ENCODE measurements around the gene RUBCN. TPM values are rescaled to one million over a fixed set of nuclear protein-coding genes. Genes with fewer than 3 reads are reported as not detected.
A peak's percentile ranks its signal among the peaks of the same experiment; 100 is the strongest.

Gene RUBCN
- 38.7 and 53.1 TPM in 2 replicates for total RNA-seq (2014; rRNA removed; shearing (Covaris generic))

DNA sequence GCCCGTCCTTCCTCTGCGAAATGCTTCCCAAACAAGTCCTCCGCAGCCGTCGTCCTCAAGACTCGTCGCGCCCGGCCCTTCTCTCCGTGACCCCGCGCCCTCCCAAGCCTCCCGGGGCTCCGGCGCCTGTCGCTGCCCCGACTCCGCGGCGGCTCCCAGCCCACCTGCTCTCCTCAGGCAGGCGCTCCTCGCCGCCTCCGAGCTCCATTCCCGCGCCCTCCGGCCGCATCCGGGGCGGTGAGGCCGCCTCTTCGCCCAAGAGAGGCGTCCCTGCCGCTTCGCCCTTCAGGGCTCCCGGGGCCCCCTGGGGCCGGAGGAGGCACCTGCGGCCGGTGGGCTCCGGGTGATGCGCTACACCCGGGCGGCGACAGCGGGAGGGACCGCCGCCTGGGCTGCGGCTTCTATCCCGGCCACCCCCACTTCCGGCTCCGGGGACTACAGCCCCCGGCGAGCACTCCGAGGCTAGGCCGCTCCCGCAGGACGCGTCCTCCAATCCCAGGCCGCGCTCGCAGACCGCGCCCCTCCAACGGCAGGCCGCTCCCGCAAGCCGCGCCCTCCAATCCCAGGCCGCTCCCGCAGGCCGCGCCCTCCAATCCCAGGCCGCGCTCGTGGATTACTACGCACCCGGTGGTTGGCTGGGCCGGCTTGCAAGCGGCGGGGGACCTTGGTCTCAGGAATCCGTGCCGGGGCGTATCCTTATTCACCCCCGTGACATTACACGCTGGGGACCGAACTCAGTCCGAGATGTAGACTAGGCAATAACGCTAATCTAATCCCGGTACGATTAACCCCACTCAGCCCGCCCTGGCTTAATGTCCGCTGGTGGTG, at the start of gene RUBCN:
RUBCN (minus strand) TSS at position 414 of the 828 bp plus-strand sequence; CDS start at position 229, 185 bp downstream.
- peak; percentile 97 for DNase-seq (ENCODE audit: low read depth)

DNA sequence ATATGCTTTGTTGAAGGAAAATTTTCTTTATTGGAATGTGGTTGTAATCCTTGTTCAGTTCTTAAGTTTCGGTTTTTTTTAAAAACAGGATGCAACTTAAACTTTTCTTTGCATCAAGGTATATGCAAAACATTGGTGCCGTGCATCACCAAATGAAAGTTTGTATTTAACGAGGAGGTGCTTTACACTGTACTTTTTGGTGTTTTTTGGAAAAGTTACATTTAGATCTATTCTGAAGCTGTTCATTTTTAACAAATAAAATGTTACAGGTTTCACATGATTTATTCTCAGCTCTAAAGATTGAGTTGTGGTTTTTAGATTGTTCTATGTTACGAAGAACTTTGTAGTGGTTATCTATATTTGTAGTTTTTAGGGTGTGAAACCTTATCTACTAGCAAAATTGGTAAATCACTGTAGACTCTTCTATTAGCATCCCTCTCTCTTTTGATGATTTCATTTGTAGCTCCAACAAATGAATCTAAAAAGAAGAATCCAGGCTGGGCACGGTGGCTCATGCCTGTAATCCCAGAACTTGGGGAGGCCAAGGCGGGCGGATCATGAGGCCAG, 47.4 kb upstream of the RUBCN start:
- DNase-seq (ENCODE audit: low read depth), result no peak

DNA sequence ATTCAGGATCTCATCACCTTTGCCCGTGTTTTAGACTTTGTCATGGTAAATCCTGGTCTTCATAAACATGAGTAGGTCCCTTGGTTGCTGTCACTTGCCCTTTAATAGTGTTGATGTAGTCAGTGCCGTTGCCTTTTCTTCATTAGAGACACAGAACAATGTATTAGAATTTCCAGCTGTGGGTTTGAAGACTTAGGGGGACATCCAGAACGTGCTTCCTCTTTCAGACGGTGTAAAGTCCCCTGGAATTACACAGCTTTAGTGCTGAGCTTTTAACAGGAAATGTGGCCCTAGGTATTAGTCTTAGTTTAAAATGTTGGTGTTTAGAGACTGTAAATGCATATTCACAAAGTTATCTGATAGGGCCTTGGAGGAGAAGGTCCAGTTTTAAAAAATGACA, 45.5 kb upstream of the RUBCN start:
- no peak for DNase-seq (ENCODE audit: low read depth)

DNA sequence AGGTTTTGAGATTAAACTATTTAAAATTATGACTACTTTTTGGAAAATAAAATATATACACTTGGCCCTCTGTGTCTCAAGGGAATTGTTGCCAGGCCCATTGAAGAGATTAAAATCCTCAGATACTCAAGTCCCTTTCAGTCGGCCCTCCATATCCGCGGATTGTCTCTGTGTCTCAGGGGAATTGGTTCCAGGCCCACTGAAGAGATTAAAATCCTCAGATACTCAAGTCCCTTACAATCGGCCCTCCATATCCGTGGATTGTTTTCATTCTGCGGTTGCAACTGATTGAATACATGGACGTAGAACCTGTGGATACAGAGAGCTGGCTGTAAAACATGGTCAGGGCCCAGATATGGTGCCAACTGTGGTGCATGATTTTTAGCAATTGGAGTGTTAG, 38.6 kb upstream of the RUBCN start:
- DNase-seq (ENCODE audit: low read depth), result no peak

DNA sequence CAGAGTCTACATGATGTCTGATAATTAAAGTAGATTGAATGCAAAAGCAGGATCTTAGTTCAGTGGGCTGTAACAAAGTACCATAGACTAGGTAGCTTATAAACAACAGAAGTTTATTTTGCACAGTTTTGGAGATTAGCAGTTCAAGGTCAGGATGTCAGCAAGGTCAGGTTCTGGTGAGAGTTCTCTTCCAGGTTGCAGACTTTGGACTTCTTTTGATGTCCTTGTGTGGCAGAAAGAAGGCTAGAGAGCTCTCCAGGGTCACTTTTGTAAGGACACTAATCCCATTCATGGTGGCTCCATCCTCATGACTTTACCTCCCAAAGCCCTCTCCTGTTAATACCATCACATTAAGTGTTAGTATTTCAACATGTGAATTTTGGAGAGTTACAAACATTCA, 25.1 kb upstream of the RUBCN start:
- DNase-seq (ENCODE audit: low read depth), result no peak

DNA sequence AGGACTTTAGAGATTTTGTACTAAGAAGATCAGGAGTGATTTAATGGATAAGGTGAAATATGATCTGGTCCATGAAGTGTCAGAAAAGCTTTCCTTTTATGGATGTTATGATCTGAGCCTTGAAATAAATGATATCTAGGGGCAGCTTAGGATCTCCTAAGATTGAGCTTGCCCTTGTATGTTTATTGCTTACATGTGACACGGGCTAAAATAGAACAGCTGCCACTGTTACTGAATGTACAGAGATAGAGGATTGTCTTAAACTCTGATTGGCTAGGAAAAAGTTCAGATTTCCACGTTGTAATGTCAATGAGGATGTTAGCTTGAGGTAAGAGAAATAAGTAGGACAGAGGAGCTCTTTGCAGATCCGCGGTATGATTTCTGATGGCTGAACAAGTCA, 21.8 kb upstream of the RUBCN start:
- DNase-seq (ENCODE audit: low read depth), result no peak

DNA sequence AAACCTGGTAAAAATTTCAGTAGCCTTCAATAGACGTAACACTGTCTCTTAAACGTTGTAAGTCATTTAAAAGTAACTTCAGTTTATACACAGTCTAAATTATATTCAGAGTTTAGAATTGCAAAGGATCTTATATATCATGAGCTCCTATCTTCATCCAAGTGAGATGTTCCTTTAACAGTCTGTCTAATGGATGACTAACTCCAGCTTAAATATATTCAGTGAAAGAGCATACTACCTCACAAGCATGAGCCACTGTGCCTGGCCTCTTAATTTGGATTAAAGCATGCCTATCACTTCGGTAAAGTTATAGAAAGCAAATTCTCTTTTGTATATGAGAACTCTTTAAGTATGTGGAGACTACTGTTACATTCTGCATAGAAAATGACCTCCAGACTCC, 20.0 kb upstream of the RUBCN start:
- DNase-seq (ENCODE audit: low read depth), result no peak

DNA sequence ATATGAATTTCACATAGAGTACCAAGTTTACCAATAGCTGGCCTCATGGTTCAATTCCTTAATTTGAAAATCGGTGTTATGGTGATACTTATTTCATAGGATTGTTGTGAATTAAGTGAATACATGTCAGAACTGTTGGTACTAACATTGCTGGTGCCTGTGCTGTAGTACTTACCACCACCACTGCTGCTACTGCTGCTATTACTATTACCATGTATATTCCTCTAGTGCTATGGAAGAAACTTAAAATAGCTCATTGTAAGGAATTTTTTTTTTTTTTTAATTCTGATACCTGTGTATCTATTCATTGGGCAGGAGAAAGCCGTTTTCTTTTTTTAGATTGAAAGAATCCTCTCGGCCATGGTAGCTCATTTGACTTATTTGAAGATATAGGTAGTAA, 16.6 kb upstream of the RUBCN start:
- DNase-seq (ENCODE audit: low read depth), result no peak

DNA sequence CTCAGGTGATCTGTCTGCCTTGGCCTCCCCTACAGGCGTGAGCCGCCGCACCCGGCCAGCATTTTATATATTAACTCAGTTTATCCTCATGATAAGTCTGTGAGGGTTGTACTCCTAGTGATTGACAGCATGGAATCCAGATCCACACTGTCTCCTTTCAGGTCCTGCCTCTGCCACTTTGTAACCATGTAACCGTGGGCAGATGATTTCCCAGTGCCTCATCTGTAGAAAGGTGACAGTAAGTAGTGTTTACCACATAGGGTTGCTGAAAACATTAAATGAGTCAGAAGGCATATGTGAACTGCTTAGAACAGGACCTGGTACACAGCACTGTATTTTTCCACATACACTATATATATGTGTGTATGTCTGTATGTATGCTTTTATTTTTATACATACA, 15.4 kb upstream of the RUBCN start:
- peak; percentile 29 for DNase-seq (ENCODE audit: low read depth)

DNA sequence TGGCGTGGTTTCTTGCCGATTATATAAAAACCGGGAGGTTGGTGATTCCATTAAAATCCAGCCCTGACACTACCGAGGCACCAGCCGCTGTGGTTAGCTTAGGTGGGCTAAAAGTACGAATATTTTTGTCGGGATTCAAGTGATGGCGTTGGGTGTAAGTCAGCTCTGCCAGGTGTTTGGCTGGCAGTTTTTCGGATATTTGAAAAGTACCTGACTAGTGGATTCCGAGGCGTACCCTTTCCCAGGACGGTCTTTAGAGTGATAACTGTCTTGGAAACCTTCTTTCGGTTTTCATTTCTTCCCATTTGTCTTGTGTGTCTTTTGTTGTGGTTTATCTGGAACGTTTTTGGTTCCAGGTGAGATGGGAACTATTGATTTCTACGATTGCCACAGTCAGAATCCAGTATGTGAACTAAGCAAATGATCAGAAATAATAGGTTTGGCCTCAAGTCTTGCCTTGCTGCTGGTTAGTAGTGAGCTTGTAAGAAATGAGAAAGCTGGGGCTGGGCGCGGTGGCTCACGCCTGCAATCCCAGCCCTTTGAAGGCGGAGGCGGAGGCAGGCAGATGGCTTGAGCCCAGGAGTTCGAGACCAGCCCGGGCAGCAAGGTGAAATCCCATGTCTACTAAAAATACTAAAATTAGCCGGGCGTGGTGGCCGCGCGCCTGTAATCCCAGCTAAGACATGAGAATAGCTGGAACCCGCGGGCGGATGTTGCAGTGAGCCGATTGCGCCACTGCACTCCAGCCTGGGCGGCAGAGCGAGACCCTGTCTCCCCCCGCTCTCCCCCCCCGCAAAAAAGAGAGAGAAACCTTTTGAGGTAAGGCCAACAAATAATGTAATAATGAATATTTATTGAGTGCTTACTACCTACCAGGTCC, 14.4 kb upstream of the RUBCN start:
- peak; percentile 55 for DNase-seq (ENCODE audit: low read depth)

DNA sequence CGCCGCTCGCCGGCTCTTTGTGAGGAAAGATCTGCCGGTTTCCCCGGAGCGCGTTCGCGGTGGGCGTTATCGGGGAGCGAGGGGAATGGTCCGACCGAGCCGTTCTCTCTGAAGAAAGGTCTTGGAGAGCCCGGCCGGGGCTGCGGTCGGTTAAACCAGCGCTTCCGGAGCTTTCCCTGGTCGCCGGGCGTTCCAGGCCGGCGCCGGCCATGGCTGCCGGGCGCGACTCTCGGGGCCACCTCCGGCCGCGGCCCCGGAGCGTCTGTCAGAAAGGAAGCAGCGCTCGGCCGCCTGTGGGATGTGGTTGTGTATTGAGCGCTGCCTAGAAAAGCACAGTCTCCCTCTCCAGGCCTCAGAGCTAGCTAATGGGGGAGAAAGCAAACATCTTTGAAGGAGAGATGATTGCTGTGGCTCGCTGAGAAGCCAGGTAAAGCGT, 13.7 kb upstream of the RUBCN start:
- DNase-seq (ENCODE audit: low read depth), result peak; percentile 81

DNA sequence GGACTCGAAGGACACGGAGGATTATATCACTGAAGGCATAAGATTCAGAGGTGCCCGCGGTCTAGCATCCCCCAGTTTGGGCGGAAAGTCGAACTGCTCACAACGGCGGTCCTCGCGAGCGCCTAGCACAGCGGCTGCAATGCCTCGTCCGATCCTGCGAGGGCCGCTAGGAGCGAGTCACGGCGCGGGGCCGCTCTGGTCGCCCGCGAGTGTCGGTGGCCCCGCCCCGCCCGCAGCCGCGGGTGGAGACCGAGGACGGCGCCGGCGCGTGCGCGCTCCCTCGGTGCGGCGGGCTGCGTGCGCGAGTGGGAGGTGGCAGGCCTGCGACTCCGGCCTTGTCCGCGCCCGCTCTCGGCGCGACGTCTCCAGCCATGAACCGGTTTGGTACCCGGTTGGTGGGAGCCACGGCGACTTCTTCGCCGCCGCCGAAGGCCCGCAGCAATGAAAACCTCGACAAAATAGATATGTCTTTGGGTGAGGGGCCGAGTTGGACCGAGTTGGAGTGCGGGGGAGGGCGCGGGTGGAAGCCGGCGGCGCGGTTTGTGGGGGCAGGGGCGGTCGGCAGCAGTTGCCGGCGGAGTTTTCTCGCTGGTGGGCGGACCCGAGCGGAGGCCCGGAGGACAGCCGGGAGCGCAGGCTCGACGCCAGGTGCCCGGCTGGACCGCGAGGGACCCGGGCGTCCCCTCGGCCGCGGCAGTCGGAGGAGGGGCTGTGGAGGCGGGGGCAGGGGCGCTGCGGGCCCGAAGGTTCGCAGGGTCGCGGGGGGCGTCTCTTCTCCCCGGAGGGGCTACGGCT, 13.1 kb upstream of the RUBCN start, which contains the start of gene FYTTD1:
FYTTD1 (plus strand) TSS at position 283 of the 795 bp plus-strand sequence; CDS start at position 372, 89 bp downstream.
- peak; percentile 92 for DNase-seq (ENCODE audit: low read depth)

DNA sequence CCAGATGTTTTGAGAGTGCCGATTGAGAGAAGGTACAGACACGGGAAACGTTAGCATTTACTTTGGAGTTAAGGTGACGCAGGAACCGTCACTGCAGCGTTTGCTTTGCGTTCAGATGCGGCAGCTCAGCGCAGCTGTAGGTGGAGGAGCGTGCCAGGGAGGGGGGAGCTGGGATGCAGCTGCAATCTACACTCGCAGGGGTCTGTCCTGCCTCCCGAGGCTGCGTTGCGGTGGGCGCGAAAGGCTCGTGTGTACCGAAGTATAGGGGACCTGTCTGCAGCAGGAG, 12.6 kb upstream of the RUBCN start:
- DNase-seq (ENCODE audit: low read depth), result peak; percentile 64

DNA sequence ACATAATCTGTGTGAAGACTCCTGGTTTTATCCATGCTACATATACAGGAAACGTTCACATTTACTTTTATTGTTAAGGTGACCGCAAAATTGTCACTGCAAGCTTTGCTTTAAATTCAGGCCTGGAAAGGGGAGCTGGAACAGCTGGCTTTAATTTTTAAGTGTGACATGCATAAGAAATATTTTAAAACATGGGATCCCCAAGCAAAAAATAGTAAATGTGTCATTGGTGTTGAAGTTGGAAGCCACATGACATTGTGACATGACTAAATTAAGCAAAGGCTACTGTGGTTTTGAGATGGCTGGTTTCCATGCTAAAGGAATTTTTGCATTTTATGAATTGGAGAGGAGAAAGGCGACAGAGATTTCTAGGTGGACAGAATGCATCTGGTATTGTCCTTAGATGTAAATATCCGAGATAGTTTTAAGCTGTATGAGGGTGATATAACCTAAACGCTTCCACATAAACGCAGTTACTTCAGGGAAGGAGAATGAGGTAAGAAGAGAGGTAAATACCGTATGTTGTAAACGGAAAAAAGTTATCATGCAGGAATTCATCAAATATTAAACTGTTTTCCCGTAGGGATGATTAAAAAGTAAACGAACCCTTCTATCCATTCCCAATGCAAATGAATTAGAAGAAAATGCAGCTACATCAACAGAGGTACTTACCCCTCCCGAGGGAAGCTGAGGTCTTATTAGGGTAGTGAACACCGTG, 12.1 kb upstream of the RUBCN start:
- DNase-seq (ENCODE audit: low read depth), result peak; percentile 59

DNA sequence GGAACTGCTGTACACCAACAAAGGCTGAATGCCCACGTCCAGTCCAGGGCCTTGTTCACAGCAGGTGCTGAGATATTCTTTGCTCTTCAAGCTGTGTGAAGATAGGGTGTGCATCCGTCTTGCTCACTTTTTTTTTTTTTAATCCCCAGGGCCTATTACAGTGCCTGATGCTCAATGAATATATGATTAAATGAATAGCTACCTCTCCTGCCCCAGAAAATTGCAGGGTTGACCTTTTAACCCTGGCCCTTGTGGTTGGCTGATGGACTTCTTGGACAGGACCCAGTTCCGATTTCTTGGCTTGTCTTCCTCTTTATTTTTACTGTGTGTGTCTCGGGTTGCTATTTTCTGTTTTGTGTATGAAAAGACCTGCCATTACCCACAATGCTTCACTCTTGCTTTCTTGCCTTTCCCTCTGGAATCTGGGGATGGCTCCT, 10.1 kb upstream of the RUBCN start:
- DNase-seq (ENCODE audit: low read depth), result peak; percentile 50

DNA sequence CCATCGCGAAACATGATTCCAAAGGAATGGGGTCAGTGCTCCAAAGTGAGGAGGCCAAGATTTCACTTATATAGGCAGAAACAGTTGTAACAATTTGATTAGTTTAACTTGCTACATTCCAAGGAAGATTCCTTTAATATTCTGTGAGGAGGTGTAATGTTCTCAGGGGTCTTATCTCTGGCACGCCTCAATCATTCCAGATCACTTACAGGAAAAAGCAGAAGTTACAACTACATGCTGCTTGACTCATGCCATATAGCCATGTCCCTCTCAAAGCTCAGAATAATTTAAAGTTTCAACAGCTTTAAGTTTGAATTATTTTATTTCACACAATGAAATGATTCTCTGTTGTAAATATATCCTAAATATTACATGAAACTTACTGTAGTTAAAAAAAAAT, 9.5 kb upstream of the RUBCN start:
- no peak for DNase-seq (ENCODE audit: low read depth)

DNA sequence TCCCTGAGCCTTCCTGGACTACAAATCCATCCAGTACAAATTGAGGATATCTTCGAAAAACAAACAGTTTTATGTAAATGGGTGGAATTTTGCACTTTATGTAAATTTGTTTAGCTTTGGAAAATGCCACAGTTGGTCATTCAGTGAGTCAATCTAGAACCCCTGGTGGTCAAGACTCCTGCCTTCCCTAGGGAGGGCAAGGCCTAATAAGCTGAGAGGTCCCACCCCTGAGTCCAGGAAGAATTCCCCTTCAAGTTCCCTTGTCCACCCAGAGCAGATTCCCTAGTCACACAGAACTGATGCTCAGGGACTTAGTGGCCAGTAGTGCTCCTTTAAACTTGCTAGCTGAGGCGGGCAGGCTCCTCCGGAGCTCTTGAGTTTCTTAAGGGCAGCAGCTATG, 6.1 kb upstream of the RUBCN start:
- no peak for DNase-seq (ENCODE audit: low read depth)

DNA sequence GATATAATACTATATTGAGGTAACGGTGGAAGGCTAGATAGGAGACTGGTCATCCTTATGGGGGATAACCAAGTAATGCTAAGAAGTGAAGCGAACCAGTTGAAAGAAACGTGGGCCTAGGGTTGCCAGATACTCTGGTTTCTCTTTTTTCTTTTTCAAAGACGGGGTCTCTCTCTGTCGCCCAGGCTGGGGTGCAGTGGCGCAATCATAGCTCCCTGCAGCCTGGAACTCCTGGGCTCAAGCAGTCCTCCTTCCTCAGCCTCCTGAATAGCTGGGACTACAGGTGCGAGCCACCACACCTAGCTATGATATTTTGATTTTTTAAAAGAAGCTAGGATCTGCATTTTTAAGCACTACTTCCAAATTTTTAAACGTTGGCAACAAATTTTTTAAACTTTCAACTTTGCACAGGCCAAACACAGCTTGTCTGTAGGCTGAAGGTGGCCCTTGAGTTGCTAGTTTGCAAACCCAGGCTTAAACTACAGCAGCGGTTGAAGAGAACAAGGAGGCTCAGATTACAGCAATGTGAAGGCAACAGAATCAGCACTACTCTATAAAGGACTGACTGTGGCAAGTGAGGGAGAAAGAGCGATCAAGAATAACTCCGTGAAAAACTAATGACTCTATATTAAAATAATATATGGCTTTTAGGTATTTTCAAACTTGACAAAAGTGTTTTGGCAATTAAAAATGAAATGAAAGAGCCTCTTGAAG, 1.2 kb upstream of the RUBCN start:
- no peak for DNase-seq (ENCODE audit: low read depth)

DNA sequence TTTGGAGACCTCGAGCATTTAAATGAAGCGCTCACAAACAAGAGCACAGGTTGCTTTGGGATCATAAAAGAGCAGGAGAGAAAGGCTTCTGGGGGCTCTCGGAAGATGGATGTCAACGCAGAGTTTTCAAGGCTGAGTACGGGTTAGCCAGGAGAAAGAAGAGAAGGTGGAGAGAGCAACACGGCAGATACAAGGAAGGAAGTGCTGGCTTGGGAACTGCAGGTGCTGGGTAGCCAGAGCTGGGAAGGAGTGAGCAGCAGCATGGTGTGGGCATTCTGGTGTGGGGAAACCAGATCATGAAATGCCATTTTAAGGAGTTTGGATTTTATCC, 580 bp upstream of the RUBCN start:
- DNase-seq (ENCODE audit: low read depth), result no peak

DNA sequence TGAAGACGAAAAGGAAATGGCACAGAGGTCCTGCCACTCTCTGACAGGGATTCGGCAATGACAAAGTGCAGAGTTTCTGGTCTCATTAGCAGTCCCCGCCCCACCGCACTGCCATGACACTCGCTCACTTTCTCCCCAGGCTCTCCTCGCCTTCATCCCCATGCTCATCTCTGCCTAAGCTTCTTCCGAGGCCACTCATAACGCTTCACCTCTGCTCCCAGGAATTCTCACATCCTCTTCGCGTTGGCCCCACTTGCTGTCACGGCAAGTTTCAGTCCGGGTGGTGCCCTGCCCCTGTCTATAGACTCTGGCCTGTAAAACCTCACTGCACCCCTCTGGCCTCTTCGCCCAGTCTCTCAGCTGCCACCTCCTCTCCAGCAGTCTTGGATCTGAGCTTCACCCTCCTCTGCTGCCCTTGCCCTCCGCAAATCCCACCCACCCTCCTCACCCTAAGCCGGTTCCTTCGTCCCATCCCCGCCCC, 654 bp downstream of the RUBCN start:
- peak; percentile 60 for DNase-seq (ENCODE audit: low read depth)

Data from M059J (cell line).